Ishikawa (cell line): ENCODE measurements around the gene C16orf74.

Experiments
- CEBPB ChIP-seq: IDR thresholded peaks from 2 replicates; pipeline ENCODE4 v1.6.1; 2012
- CREB1 ChIP-seq: IDR thresholded peaks from 2 replicates; pipeline ENCODE4 v1.6.1; 2012; ENCODE audit warnings: low read depth
- EGR1 ChIP-seq: IDR thresholded peaks from 2 replicates; pipeline ENCODE4 v1.6.1; 2012
- EP300 ChIP-seq: IDR thresholded peaks from 2 replicates; pipeline ENCODE4 v1.6.1; 2012; ENCODE audit warnings: borderline replicate concordance
- FOXM1 ChIP-seq: IDR thresholded peaks from 2 replicates; pipeline ENCODE4 v1.6.1; 2012; ENCODE audit warnings: low read depth, borderline replicate concordance
- MAX ChIP-seq: IDR thresholded peaks from 2 replicates; pipeline ENCODE4 v1.6.1; 2012
- NFIC ChIP-seq: IDR thresholded peaks from 2 replicates; pipeline ENCODE4 v1.6.1; 2012
- RAD21 ChIP-seq: IDR thresholded peaks from 2 replicates; pipeline ENCODE4 v1.6.1; 2012; ENCODE audit warnings: low read depth
- REST ChIP-seq: IDR thresholded peaks from 2 replicates; pipeline ENCODE4 v1.6.1; 2012; ENCODE audit warnings: low read depth, mild to moderate bottlenecking
- TAF1 ChIP-seq: IDR thresholded peaks from 2 replicates; pipeline ENCODE4 v1.6.1; 2012; ENCODE audit warnings: low read depth, mild to moderate bottlenecking
- TCF12 ChIP-seq: IDR thresholded peaks from 2 replicates; pipeline ENCODE4 v1.6.1; 2012; ENCODE audit warnings: low read depth
- TEAD4 ChIP-seq: IDR thresholded peaks from 2 replicates; pipeline ENCODE4 v1.6.1; 2012
- USF1 ChIP-seq: IDR thresholded peaks from 2 replicates; pipeline ENCODE4 v1.6.1; 2012
- YY1 ChIP-seq: IDR thresholded peaks from 2 replicates; pipeline ENCODE4 v1.6.1; 2012; ENCODE audit warnings: low read depth
- ZBTB7A ChIP-seq: IDR thresholded peaks from 2 replicates; pipeline ENCODE4 v1.6.1; 2012; ENCODE audit warnings: low read depth

Gene C16orf74

GRCh38 chr16:85696781-85697180 lies 54.1 kb downstream of the C16orf74 start:
- no peak for TF ChIP-seq TCF12
- TF ChIP-seq RAD21 = no peak
- no peak for TF ChIP-seq ZBTB7A
- TF ChIP-seq USF1 = no peak
- no peak for TF ChIP-seq EGR1
- TF ChIP-seq CEBPB = no peak
- no peak for TF ChIP-seq FOXM1
- TF ChIP-seq REST = no peak
- no peak for TF ChIP-seq CREB1
- TF ChIP-seq NFIC = no peak
- TF ChIP-seq TEAD4 = no peak
- TF ChIP-seq MAX = no peak
- no peak for TF ChIP-seq TAF1
- TF ChIP-seq EP300 = no peak
- TF ChIP-seq YY1 = no peak

- no peak for TF ChIP-seq ZBTB7A
- no peak for TF ChIP-seq MAX
Measured at GRCh38 chr16:85695196-85696128, 55.4 kb downstream of the C16orf74 start.

- TF ChIP-seq CREB1 (no peak), FOXM1 (no peak), EGR1 (no peak), REST (no peak), TEAD4 (no peak), USF1 (no peak), TAF1 (no peak), YY1 (no peak), MAX (no peak), EP300 (no peak), TCF12 (no peak), RAD21 (no peak), NFIC (no peak), CEBPB (no peak), ZBTB7A (no peak)
Measured at GRCh38 chr16:85690469-85691064, 60.3 kb downstream of the C16orf74 start.

GRCh38 chr16:85689950-85690320 lies 61.0 kb downstream of the C16orf74 start:
- TF ChIP-seq EP300 (no peak), CEBPB (no peak), USF1 (no peak), MAX (no peak), ZBTB7A (no peak)
